GM18498 (cell line): ENCODE measurements around the gene DNAJC1.
A peak's percentile ranks its signal among the peaks of the same experiment; 100 is the strongest.
"Not testable (repeated sequence)": the region's sequence is repeated elsewhere in the genome, so short reads cannot be mapped to it uniquely, and the experiment has no call there.

ENCODE experiments used
- ATAC-seq: cut with Tn5 transposase; IDR thresholded peaks from one replicate; pipeline ENCODE4 v1.9.1; 2021; ENCODE audit warnings: mild to moderate bottlenecking, moderate library complexity; ENCODE audit not compliant: unreplicated experiment

Gene DNAJC1

DNA sequence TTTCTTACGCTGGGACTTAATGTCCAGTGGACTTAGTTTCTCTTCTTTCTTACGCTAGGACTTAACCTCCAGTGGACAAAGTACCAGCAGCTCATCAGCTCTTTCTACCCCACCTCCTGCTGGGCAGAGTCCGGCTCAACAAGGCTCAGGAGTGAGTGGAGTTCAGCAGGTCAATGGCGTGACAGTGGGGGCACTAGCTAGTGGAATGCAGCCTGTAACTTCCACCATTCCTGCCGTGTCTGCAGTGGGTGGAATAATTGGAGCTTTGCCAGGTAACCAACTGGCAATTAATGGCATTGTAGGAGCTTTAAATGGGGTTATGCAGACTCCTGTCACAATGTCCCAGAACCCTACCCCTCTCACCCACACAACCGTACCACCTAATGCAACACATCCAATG lies 269.8 kb downstream of the DNAJC1 start:
- ATAC-seq: no peak

DNA sequence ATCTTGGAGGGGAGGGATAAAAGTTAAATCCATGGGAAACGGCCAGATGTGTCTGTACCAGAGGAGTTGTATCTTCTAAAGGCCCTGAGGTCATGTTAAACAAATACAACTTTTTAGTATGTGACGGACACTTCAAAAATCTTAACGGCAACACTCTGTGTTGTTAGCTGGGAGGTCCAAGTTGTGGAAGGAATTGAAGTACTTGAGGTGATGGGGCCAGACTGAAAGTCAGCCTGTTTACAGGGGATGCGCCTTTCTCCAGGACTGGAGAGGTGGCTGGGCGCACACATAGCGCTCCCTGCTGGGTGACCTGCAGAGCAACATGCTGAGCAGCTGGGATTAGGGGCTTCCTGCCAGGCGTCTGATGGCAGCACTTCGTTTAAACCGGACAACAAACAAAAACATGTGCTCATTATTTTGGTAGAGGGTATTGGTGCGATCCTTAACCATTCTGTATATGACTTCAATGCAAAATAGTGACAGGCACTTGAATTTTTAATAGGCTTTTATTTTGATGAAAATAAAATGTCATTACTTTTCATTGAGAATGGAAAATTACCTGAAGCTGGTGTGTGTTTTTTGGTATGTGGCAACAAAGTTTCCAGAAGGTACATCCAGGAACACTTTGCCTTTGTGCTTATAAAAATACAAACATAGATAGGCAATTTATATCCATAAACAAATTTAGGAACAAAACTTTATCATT lies 271.3 kb downstream of the DNAJC1 start:
- peak; percentile 81 for ATAC-seq

DNA sequence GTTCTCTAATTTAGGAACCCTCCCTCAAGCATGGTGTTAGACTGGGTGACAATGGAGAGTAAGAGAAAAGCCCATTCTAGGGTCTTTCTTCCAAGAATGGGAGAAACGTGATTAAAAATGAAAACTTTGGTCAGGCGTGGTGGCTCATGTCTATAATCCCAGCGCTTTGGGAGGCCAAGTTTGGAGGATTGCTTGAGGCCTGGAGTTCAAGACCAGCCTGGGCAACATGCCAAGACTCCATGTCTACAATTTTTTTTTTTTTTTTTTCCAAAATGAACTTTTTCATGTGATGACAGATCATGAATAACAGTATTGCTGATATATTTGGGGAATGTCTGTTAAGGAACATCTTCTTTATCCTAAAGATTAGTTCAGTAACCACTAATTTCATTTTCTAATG lies 274.9 kb downstream of the DNAJC1 start:
- ATAC-seq: no peak

DNA sequence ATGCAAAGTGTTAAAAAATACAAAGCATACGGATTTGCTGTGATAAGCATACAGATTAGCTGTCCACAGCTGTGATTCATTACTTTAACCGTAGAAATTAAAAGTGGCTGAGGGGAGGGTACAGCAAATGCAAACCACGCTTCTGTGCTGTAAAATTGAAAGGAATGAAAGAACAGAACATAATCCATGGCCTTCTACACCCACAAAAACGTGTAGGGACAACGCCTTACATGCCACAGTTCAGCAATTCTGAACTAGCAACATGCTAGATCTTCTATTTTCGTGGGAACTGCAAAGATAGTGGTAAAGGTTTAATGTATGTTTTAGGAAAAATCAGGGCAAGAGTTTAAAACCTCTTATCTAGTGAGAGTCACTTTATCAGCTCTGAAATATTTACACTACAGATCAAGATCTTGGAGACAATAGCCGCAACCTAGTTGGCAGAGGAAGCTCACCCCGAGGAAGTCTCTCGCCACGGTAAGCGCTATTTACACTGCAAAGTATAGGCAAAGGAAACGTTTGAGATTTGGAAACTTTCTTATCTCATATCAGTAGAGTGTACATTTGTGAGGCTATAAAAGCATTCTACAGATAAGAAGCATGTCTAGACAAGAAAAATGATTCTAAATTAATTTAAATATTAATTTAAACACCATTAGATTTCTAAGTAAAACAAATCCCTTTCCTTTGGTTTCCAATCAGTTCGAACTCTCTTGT lies 275.9 kb downstream of the DNAJC1 start:
- ATAC-seq: no peak

DNA sequence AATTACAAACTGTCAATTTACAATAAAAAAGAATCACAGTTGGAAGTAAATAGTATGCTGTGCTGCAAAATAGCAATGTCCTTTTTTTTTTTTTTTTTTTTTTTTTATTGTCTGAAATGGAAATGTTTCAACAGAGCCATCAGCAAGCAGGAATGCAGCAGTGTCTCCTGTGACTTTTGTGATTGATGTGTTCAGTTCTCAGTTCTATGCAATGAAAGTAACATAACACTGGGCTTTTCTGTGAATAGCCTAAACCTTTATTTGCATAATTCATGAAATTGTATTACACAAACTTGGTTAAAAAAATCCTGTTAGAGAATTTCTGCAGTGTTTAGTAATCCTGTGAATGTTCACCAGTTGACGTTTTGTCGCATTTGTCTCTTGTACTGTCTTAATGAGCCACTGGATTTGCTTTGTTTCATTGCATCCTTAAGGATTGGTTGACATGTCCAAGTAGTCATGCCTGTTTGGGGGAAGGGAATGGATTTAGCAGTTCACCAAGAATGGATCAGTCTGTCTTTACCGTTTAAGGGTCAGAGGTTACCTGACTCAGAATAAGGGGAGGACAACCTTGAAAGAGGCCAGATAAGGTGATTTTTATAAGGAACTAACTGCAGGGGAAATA lies 276.8 kb downstream of the DNAJC1 start:
- no peak for ATAC-seq

DNA sequence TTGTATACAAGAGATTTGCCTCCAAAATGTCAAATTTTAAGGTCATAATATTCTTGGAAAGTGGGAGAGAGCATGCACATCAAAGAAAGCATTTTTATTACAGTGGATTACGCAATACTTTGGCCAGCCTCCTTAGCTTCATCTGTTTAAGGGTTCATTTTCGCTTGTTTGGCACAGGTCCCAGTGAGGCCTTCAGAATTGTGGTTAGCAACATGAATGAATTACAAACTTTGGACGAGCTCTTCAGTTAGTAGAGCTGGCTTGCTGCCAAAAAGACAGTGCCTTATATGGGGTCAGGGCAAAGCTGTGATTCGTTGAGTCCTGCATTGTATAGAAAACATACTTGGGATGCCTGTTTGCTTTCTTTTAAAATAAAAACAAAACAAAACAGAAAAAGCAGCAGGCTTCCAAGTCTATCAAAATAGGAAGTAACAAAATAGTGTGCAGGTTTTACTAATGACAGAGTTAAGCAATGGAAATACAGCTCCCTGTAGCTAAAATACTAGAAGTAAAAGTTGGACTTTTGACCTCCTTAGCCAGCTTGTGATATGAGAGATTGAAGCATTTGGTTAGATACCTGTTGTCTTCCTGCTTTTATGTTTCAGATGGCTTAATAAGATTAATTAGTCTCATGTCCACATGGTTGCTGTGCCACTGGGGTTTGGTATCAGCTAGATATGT lies 278.7 kb downstream of the DNAJC1 start:
- peak; percentile 96 for ATAC-seq

DNA sequence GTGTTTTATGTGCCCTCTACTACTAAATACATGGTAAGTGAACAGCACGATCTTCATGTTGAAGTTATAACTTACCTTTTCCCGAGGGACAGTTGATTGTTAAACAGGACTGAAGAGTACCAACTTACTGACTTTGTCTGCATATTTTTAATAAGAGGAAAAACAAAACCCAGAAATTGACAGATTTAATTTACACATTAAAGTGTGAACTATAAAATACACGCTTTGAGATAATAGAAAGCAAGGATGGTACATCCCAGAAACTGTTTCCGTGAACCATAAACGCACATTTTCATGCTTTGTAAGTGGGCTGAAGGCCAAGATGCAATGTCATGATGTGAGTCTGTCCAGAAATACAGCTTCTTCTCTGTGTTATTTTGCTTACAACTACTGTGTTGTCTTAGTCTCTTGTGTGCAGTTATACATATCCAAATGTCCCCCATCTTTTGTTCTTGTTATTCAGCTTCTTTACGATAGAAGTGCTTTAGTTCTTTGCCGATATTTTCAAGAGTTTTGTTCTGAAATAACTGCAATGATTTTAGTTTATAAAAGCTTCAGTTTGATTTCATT lies 279.4 kb downstream of the DNAJC1 start:
- no peak for ATAC-seq

DNA sequence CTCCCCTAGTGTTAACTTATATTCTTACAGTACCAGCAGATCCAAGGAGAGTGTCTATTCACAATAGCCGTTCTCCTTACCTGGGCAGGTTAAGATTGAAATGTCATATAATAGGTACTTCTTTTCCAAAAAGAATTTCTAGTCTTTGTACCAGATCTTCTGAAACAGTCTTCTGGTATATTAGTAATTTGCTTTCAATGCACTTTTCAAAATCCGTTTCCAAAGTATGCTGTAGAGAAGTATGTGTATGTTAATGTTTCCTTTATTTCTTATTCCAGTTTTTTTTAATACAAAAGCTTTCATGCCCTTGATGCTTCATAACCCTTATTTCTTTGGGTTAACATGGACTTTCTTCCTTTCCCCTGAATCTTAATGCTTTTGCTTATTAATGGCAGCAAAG lies 281.3 kb downstream of the DNAJC1 start:
- ATAC-seq: no peak

DNA sequence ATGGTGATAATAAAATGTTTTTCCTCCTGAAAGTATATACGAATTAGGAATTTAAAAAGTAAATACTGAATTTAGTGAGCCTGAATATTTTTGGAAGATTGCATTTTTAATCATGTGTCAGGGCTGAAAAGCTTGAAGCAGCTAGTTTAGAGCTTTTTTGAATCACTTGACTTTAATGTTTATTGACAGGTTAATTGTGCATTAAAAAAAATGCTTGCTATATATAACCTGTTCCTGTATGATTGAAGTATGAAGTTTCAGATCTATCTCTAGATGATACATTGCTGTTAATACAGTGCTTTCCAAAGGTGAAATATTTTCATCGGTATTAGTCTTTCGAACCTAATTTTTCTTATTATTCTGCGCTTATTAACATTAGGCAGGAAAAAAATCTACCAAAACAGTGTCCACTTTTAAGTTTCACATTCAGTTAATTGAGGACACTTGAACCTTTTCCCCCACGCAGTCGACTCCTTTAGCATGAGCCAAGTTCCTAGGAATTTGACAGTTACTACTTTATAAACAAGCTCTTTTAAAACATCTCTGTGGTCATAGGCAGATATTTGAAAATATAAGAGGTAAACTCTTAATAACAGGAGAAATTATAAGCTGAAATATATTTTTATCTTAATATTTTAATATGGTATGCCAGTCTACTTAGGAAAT lies 282.4 kb downstream of the DNAJC1 start:
- no peak for ATAC-seq

DNA sequence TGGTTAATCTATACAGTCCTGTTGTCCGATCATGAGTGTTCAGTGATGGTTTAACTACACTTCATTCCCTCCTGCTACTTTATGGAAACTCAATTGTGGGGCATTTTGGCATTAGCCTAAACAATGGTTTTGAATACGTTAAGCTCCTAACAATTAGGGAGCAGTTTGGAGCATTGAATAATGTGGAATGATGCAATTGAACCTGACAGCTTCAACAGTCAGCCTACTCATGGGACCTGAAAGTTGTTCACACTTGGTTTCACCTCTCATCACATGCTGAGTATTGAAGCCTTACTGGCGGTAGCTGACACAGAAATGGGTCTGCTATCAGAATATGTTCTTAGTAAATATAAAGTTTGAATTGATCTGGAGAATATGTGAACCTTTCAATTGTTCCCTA lies 283.4 kb downstream of the DNAJC1 start:
- ATAC-seq: no peak

DNA sequence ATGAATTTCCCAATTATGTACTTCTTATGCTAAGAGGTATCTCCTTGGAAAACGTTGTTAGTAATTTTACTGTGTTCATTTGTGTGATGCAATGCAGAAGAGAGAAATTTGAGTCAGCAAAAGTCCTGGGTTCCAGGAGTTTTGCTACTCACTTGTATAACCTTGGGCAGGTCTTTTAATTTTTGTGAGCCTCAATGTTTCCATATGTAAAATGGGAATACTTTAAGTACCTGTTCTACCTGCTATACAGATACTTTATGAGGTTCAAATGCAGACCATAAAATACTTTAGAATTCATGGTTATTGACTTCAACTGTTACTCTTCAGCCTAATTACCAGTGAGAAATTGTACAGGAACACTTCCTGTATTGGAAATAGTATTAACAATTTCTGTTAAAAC lies 284.0 kb downstream of the DNAJC1 start:
- no peak for ATAC-seq

DNA sequence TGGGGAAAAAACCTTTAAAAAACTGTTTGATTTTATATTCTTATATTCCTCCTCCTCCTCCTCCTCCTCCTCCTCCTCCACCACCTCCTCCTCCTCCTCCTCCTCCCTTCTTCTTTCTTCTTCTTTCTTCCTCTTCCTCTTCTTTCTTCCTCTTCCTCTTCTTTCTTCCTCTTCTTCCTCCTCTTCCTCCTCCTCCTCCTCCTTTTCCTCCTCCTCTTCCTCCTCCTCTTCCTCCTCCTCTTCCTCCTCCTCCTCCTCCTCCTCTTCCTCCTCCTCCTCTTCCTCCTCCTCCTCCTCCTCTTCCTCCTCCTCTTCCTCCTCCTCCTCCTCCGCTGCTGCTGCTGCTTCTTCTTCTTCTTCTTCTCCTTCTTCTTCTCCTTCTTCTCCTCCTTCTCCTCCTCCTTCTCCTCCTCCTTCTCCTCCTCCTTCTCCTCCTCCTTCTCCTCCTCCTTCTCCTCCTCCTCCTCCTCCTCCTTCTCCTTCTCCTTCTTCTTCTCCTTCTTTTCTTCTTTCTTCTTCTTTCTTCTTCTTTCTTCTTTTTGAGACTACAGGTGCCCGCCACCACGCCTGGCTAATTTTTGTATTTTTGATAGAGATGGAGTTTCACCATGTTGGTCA lies 286.0 kb downstream of the DNAJC1 start:
- not testable (repeated sequence) for ATAC-seq

DNA sequence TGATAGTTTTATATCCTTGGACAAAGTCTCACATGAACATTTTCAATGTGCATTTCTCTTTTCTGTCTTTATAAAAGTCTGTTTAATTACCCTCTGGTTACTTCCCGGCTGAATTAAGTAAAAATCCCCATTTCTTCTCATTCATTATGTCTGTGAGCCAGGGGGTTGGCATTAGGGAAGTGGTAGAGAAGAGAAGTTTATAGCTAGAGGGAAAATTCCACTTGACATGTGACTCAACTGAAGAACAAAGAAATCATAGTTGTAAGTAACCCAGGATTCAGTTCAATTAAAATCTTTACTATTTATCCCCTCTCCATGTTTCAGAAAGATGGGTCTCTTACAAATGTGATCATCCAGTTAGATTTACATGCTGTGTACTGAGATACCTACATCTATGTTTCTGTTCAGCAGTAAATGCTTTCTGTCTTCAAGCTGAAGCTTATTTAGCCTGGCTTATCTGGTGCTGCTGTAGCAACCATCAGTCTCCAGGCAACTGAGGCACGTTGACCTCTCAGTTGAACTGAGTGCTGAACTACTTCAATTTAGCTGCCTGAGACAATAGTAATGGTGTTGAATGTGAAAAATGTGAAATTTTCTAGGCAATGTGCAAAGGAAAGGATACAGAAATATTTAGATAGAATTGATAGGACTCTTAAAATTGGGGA lies 287.9 kb downstream of the DNAJC1 start:
- ATAC-seq: no peak

DNA sequence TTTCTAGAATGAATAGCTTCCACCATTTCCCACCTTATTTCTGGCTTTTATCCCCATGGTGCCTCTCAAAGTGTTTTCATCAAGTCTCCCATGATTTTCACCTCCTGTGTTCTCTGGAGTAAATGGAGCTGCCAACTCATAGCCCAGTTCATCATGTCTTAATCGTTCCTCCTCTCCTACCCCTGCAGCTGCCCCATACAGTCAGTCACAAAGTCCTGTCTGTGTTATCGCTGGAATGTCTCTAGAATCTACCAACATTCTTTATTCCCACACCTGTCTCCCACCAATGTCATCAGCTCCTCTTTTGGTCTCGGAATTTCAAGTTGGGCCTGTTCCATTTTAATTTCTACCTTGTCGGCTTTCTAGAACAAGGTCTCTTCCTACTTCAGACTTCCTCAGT lies 290.6 kb downstream of the DNAJC1 start:
- no peak for ATAC-seq

DNA sequence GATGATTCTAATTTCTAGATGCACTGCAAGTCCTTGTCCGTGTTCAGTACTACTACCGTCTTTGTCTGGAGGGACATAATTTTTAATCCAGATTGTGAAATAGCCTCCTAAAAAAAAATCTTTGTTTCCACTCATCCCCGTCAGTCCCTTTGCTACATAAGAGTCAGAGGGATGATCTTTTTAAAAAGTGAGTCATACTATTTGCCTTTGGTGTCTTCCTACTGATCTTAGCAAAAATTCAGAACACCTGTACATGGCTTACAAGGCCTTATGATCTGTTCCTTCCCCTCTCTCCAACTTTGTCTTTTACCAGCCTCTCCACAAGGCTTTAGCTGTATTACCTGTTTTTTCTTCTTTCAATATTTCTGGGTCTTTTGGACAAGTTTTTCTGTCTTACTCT lies 296.0 kb downstream of the DNAJC1 start:
- ATAC-seq: no peak
